Left ventricle myocardium inferior (tissue), 1 donor: ENCODE data around the gene MAP4K3. TPM values are rescaled to one million over a fixed set of nuclear protein-coding genes. Genes with fewer than 3 reads are reported as not detected.
"Not testable (repeated sequence)": the region's sequence is repeated elsewhere in the genome, so short reads cannot be mapped to it uniquely, and the experiment has no call there.

Experiments used
- DNase-seq: peaks from one replicate; pipeline ENCODE4 v3.0.0-alpha.2; 2020
- H3K27ac ChIP-seq: fragments of 200-600 bp; replicated peaks from 2 replicates; pipeline ENCODE4 v1.8.0; 2021
- H3K27me3 ChIP-seq: fragments of 200-600 bp; 2 replicates; pipeline ENCODE4 v1.8.0; 2021; ENCODE audit warnings: low read depth
- H3K36me3 ChIP-seq: fragments of 200-600 bp; 2 replicates; pipeline ENCODE4 v1.8.0; 2021
- H3K4me1 ChIP-seq: fragments of 200-600 bp; 2 replicates; pipeline ENCODE4 v1.8.0; 2021
- H3K4me3 ChIP-seq: fragments of 200-600 bp; 2 replicates; pipeline ENCODE4 v1.8.0; 2021; ENCODE audit warnings: mild to moderate bottlenecking, moderate library complexity
- H3K9me3 ChIP-seq: fragments of 200-600 bp; replicated peaks from 2 replicates; pipeline ENCODE4 v1.8.0; 2021
- intact Hi-C: fragments of 100-400 bp; cut with micrococcal nuclease; formaldehyde crosslinking; loops from one replicate; pipeline ENCODE4 v1.11.0; 2022
- total RNA-seq: library from RNA; stranded (reverse); fragmentation: NEBNext Ultra II Directional; extraction: Animal tissue kit (Norgen Biotek cat#: 25700); gene quantifications from one replicate; pipeline ENCODE4 v1.2.1, GENCODE V29; 2021
- TF ChIP-seq, protein P1 (sequence below): fragments of 200-600 bp; IDR thresholded peaks from 2 replicates; pipeline ENCODE4 v1.8.0; 2021; ENCODE audit warnings: antibody characterized with exemption, mild to moderate bottlenecking, borderline replicate concordance
- donor health status: DM: no; HTN: yes; CAD: no; lungs with severe emphysema.

The MAP4K3 gene
- total RNA-seq, 1 donor from 2014 or later = 37.1 TPM

DNA sequence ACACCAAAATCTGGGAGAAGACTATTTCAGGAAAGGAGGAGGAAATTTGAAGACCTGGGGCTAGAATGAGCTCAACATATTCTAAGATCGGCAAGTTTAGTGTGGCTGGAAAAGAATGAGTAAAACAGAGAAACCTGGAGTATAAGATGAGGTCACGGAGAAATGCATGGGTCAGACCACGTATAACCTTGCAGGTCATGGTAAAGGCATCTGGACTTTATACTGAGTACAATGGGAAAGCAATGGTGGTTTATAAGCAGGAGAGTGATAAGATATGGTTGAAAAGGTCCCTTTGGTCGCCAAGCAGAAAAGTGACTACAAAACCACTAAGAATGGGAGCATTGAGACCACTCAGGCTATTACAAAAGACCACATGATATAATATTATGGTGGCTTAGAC lies 102.1 kb downstream of the MAP4K3 start:
- H3K4me1 ChIP-seq = peaks cover 51% of the 10 kb centered on the region
- H3K36me3 ChIP-seq = peaks cover 26% of the 10 kb centered on the region
- intact Hi-C loops = no loop called here
- no peaks in the 10 kb centered on the region for H3K9me3 ChIP-seq
- TF ChIP-seq, protein P1, sequence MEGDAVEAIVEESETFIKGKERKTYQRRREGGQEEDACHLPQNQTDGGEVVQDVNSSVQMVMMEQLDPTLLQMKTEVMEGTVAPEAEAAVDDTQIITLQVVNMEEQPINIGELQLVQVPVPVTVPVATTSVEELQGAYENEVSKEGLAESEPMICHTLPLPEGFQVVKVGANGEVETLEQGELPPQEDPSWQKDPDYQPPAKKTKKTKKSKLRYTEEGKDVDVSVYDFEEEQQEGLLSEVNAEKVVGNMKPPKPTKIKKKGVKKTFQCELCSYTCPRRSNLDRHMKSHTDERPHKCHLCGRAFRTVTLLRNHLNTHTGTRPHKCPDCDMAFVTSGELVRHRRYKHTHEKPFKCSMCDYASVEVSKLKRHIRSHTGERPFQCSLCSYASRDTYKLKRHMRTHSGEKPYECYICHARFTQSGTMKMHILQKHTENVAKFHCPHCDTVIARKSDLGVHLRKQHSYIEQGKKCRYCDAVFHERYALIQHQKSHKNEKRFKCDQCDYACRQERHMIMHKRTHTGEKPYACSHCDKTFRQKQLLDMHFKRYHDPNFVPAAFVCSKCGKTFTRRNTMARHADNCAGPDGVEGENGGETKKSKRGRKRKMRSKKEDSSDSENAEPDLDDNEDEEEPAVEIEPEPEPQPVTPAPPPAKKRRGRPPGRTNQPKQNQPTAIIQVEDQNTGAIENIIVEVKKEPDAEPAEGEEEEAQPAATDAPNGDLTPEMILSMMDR = no peak
- H3K27ac ChIP-seq = no peak overlapping the region
- DNase-seq = no peak
- H3K4me3 ChIP-seq = no peak overlapping the region
- H3K27me3 ChIP-seq = no peaks in the 10 kb centered on the region

DNA sequence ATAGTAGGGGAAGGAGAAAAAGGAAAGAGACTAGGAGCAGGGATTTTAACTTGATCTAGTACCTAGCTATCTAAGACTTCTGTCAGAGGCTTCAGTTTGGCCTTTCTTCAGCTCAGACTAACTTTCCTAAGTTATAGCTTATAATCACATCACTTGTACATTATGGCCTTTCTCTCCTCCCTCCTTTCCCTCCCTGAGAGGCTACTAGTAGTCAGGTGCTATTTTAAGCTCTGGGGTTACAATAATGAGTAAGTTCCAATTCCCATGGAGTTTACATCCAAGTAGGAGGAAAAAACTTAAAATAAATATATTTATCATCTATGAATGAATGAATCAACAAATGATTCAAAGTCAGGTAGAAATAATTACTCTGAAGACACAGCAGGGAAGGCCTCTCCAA lies 102.6 kb downstream of the MAP4K3 start:
- Histone ChIP-seq H3K4me3 (no peak overlapping the region), H3K27ac (no peak overlapping the region), H3K36me3 (peaks cover 30% of the 10 kb centered on the region), H3K9me3 (no peaks in the 10 kb centered on the region), H3K4me1 (peaks cover 48% of the 10 kb centered on the region), H3K27me3 (no peaks in the 10 kb centered on the region)
- TF ChIP-seq, protein P1 = no peak
- no peak for DNase-seq
- intact Hi-C loops = no loop called here

GRCh38 chr2:39326644-39327043 lies 110.4 kb downstream of the MAP4K3 start:
- peaks cover 75% of the 10 kb centered on the region for H3K36me3 ChIP-seq
- intact Hi-C loops = no loop called here
- TF ChIP-seq, protein P1 = no peak

DNA sequence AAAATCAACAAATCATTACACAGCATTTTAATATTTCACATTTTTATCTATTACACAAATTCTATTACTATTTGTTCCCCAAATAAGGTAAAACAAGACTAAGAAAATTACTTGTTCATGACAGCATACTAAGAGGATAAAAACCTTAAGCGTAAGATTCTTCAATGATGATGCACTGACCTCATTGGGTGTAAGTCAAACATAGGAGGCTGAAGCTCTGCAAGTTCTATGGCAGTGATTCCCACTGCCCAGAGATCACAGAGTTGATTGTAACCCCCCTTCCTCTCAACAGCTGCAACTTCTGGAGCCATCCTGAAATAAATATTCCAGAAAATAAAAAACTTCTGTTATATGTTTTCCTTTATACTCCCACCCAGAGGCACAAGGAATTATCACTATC lies 111.1 kb downstream of the MAP4K3 start:
- intact Hi-C loops = no loop called here
- peaks cover 69% of the 10 kb centered on the region for H3K36me3 ChIP-seq
- no peak overlapping the region for H3K4me3 ChIP-seq
- H3K27ac ChIP-seq = no peak overlapping the region
- H3K27me3 ChIP-seq = no peaks in the 10 kb centered on the region
- DNase-seq = no peak
- no peaks in the 10 kb centered on the region for H3K9me3 ChIP-seq
- TF ChIP-seq, protein P1 = no peak
- no peaks in the 10 kb centered on the region for H3K4me1 ChIP-seq

More at GRCh38 chr2:39326644-39327043, 110.4 kb downstream of the MAP4K3 start:
- Histone ChIP-seq H3K27ac (no peak overlapping the region), H3K4me1 (no peaks in the 10 kb centered on the region), H3K27me3 (no peaks in the 10 kb centered on the region), H3K9me3 (no peaks in the 10 kb centered on the region), H3K4me3 (no peak overlapping the region)
- DNase-seq = no peak

DNA sequence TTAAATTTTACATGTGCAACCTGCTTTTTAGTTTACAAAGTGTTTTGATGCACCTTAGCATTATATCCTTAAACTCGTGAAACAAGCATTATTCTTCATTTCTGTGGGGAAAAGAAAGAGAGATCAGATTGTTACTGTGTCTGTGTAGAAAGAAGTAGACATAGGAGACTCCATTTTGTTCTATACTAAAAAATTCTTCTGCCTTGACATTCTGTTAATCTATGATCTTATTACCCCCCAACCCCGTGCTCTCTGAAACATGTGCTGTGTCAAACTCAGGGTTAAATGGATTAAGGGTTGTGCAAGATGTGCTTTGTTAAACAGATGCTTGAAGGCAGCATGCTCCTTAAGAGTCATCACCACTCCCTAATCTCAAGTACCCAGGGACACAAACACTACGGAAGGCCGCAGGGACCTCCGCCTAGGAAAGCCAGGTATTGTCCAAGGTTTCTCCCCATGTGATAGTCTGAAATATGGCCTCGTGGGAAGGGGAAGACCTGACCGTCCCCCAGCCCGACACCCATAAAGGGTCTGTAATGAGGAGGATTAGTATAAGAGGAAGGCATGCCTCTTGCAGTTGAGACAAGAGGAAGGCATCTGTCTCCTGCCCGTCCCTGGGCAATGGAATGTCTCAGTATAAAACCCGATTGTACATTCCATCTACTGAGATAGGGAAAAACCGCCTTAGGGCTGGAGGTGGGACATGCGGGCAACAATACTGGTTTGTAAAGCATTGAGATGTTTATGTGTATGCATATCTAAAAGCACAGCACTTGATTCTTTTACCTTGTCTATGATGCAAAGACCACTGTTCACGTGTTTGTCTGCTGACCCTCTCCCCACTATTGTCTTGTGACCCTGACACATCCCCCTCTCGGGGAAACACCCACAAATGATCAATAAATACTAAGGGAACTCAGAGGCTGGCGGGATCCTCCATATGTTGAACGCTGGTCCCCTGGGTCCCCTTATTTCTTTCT lies 115.7 kb downstream of the MAP4K3 start:
- H3K27ac ChIP-seq, H3K4me1 ChIP-seq, H3K27me3 ChIP-seq, DNase-seq, H3K4me3 ChIP-seq, H3K9me3 ChIP-seq, intact Hi-C loops: not testable (repeated sequence)
- H3K36me3 ChIP-seq = peaks cover 39% of the 10 kb centered on the region

DNA sequence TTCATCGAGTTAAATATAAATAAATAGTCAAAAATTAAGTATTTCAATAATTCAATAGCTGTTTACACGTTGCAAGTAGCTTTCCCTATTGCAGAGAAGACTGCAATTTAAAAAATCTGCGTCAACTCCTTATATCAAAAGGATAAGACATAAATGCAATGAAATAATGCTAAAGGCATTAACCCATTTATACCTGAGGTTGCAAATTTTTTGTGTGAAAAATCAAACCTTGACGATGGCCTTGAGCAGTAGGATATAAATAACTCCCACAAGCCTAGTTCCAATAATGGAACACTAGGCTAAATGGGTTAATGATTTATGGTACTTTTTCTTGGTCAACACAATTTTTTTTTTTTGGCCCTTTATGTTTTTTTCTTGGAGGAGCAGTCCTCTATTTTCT lies 116.9 kb downstream of the MAP4K3 start:
- H3K27me3 ChIP-seq = no peaks in the 10 kb centered on the region
- TF ChIP-seq, protein P1 = no peak
- H3K36me3 ChIP-seq = peaks cover 30% of the 10 kb centered on the region
- no peaks in the 10 kb centered on the region for H3K4me1 ChIP-seq
- H3K27ac ChIP-seq = no peak overlapping the region
- no peak for DNase-seq
- no peaks in the 10 kb centered on the region for H3K9me3 ChIP-seq
- intact Hi-C loops = no loop called here
- H3K4me3 ChIP-seq = no peak overlapping the region
